K562 (cell line): ENCODE measurements around the gene ZBTB16. TPM values are rescaled to one million over a fixed set of nuclear protein-coding genes. Genes with fewer than 3 reads are reported as not detected.

Experiments used
- ATAC-seq: fragments of 200-7000 bp; cut with Tn5 transposase; 3 replicates; pipeline ENCODE4 v1.9.1; 2020; ENCODE audit warnings: moderate library complexity
- BruUV-seq: library from RNA; stranded (reverse); fragments of 400-500 nt; replicated peaks from 2 replicates; lab custom pipeline; 2021; lab: Mats Ljungman, UMichigan
- CTCF ChIA-PET: fragments of 300-600 bp; formaldehyde crosslinking; extraction: SDS; loops from one replicate; lab custom pipeline; 2021; ENCODE audit warnings: low intra/inter-chr PET ratio; lab: Yijun Ruan, JAX
- POLR2A ChIA-PET: fragments of 300-600, 350-650 bp; sonication (Branson Sonifier 250); formaldehyde crosslinking; extraction: SDS; loops from one replicate; lab custom pipeline; 2021; ENCODE audit warnings: antibody characterized with exemption, inconsistent platforms; lab: Yijun Ruan, JAX
- DNase-seq, 4 experiments: peaks; one replicate each; pipeline versions ENCODE4 v3.0.0 to v3.0.0-alpha.2; 2011 to 2018; ENCODE audit warnings: low spot score in 3 of 4, mixed read lengths in 3 of 4; ENCODE audit errors: extremely low read depth in 1 of 4
- FAIRE-seq: peaks from 2 replicates; lab custom pipeline; 2011; peaks lifted over from hg19 to GRCh38; lab: Jason Lieb, UNC
- H2AFZ ChIP-seq: 2 replicates; pipeline ENCODE4 v1.6.0; 2011; ENCODE audit warnings: low read depth, low read length, control low read depth, inconsistent platforms
- H3K27ac ChIP-seq: fragments of 200-600 bp; 3 replicates; pipeline ENCODE4 v1.8.0; 2011; ENCODE audit warnings: low read depth, mild to moderate bottlenecking, control low read depth, inconsistent platforms, low read length, moderate library complexity, mixed read lengths; ENCODE audit errors: extremely low read depth
- H3K27me3 ChIP-seq, 2 experiments: fragments of 300-600 bp in 1 of 2; 2 replicates in 1 of 2; 3 replicates in 1 of 2; pipeline versions ENCODE4 v1.6.0 to v1.8.0; 2011; ENCODE audit warnings: inconsistent platforms in 2 of 2, low read length in 2 of 2, mild to moderate bottlenecking in 1 of 2, mixed read lengths in 1 of 2, moderate library complexity in 1 of 2; ENCODE audit not compliant: control insufficient read depth in 2 of 2, insufficient read depth in 2 of 2
- H3K36me3 ChIP-seq: fragments of 300-600 bp; 3 replicates; pipeline ENCODE4 v1.8.0; 2011; ENCODE audit warnings: mild to moderate bottlenecking, low read length, inconsistent platforms; ENCODE audit not compliant: control insufficient read depth, insufficient read depth
- H3K4me1 ChIP-seq, 2 experiments: fragments of 200-600 bp in 1 of 2; replicated peaks in 1 of 2; 2 replicates in 1 of 2; 3 replicates in 1 of 2; pipeline versions ENCODE4 v1.5.1 to v1.8.0; 2011; ENCODE audit warnings: inconsistent platforms in 2 of 2, low read length in 2 of 2, mild to moderate bottlenecking in 1 of 2, mixed read lengths in 1 of 2, moderate library complexity in 1 of 2; ENCODE audit not compliant: control insufficient read depth in 2 of 2, insufficient read depth in 2 of 2
- H3K4me2 ChIP-seq: 2 replicates; pipeline ENCODE4 v1.6.1; 2011; ENCODE audit warnings: low read length, control low read depth, inconsistent platforms, mixed read lengths; ENCODE audit not compliant: insufficient read depth
- H3K4me3 ChIP-seq: fragments of 200-600 bp; sonication (generic), shearing (Covaris generic); 2 replicates; pipeline ENCODE4 v1.5.1; 2016; ENCODE audit warnings: control low read depth, inconsistent platforms
- H3K79me2 ChIP-seq: fragments of 200-600 bp; 3 replicates; pipeline ENCODE4 v1.8.0; 2011; ENCODE audit warnings: low read length, inconsistent platforms; ENCODE audit not compliant: control insufficient read depth, insufficient read depth
- H3K9ac ChIP-seq, 2 experiments: 2 replicates each; pipeline versions ENCODE4 v1.6.0 to v1.6.1; 2011; ENCODE audit warnings: low read depth in 2 of 2, low read length in 2 of 2, control low read depth in 1 of 2, inconsistent platforms in 1 of 2, mild to moderate bottlenecking in 1 of 2, mixed read lengths in 1 of 2; ENCODE audit not compliant: insufficient read depth in 1 of 2
- H3K9me1 ChIP-seq: one replicate; pipeline ENCODE4 v1.6.0; 2011; ENCODE audit warnings: inconsistent platforms, mild to moderate bottlenecking, low read length, moderate library complexity; ENCODE audit not compliant: control insufficient read depth, insufficient read depth
- H3K9me3 ChIP-seq: replicated peaks from 2 replicates; pipeline ENCODE4 v1.5.1; 2011; ENCODE audit warnings: low read depth, low read length, inconsistent platforms; ENCODE audit not compliant: control insufficient read depth, insufficient read depth
- H4K20me1 ChIP-seq: replicated peaks from 2 replicates; pipeline ENCODE4 v1.6.1; 2011; ENCODE audit warnings: low read length, inconsistent platforms, mixed read lengths; ENCODE audit not compliant: control insufficient read depth, insufficient read depth
- ATF6 ChIP-seq: sonication (generic); formaldehyde crosslinking; IDR thresholded peaks from 2 replicates; pipeline ENCODE4 v1.4.0; 2020; ENCODE audit warnings: mild to moderate bottlenecking, missing genetic modification reagents
- C11orf30 ChIP-seq: fragments of 450-650 bp; IDR thresholded peaks from 2 replicates; pipeline ENCODE4 v1.6.1; 2016; ENCODE audit warnings: low read depth, mild to moderate bottlenecking
- CGGBP1 ChIP-seq: fragments of 250-450 bp; sonication (Bioruptor Pico); IDR thresholded peaks from 2 replicates; pipeline ENCODE4 v1.9.0; 2021; ENCODE audit warnings: mild to moderate bottlenecking
- FOSL1 ChIP-seq: fragments of 200-800 bp; sonication (Bioruptor generic); conservative IDR thresholded peaks from 2 replicates; pipeline ENCODE4 v1.6.1; 2016; ENCODE audit warnings: missing genetic modification characterization, missing compliant biosample characterization
- HNRNPL ChIP-seq: fragments of 200-400 bp; formaldehyde crosslinking; IDR thresholded peaks from 2 replicates; pipeline ENCODE4 v1.6.1; 2017; ENCODE audit warnings: low read depth, mild to moderate bottlenecking, low read length
- MAX ChIP-seq: sonication (generic); formaldehyde crosslinking; IDR thresholded peaks from 2 replicates; pipeline ENCODE4 v1.9.0; 2022; ENCODE audit warnings: mild to moderate bottlenecking, missing genetic modification reagents
- MYC ChIP-seq, 2 experiments: fragments of 250-450 bp in 1 of 2; sonication (Bioruptor Pico) in 1 of 2; IDR thresholded peaks; 2 replicates each; pipeline versions ENCODE4 v1.5.1 to v1.6.1; 2012 to 2021; ENCODE audit warnings: low read depth in 2 of 2, borderline replicate concordance in 1 of 2, improper control_type of control experiment in 1 of 2, low read length in 1 of 2, mild to moderate bottlenecking in 1 of 2, moderate library complexity in 1 of 2
- PHF21A ChIP-seq: fragments of 450-650 bp; IDR thresholded peaks from 2 replicates; pipeline ENCODE4 v1.6.1; 2017; ENCODE audit warnings: low read depth, borderline replicate concordance
- PREB ChIP-seq: sonication (generic); formaldehyde crosslinking; IDR thresholded peaks from 2 replicates; pipeline ENCODE4 v1.8.1; 2023; ENCODE audit warnings: mild to moderate bottlenecking, missing genetic modification reagents
- PTRF ChIP-seq: fragments of 450-650 bp; IDR thresholded peaks from 2 replicates; pipeline ENCODE4 v1.6.1; 2016; ENCODE audit warnings: mild to moderate bottlenecking, missing genetic modification characterization, missing compliant biosample characterization
- RNF219 ChIP-seq: fragments of 250-450 bp; sonication (Bioruptor Pico); IDR thresholded peaks from 2 replicates; pipeline ENCODE4 v1.5.0; 2022; ENCODE audit warnings: mild to moderate bottlenecking
- SIN3A ChIP-seq, 2 experiments: fragments of 150-350 bp in 1 of 2; IDR thresholded peaks; 2 replicates each; pipeline ENCODE4 v1.6.1; 2011 to 2016; ENCODE audit warnings: borderline replicate concordance in 2 of 2, low read depth in 2 of 2, low read length in 2 of 2, mild to moderate bottlenecking in 2 of 2, moderate library complexity in 2 of 2; ENCODE audit not compliant: control insufficient read depth in 1 of 2
- XRCC4 ChIP-seq: IDR thresholded peaks from one replicate; pipeline ENCODE4 v1.6.1; 2011; ENCODE audit not compliant: insufficient read depth, insufficient read length; ENCODE audit errors: extremely low read depth
- ZNF316 ChIP-seq: fragments of 450-650 bp; IDR thresholded peaks from 2 replicates; pipeline ENCODE4 v1.6.1; 2016
- WGBS: fragments of 100-300 bp; shearing (Covaris generic); methylation state at CpG from one replicate; pipeline ENCODE4 v1.1.6; 2016; ENCODE audit warnings: low coverage, mixed read lengths; ENCODE audit not compliant: insufficient coverage; ENCODE audit errors: missing lambda C conversion rate; 5-methylcytosine and 5-hydroxymethylcytosine counted together
- in situ Hi-C: fragments of 300-500 bp; cut with MboI; formaldehyde crosslinking; loops from 4 replicates; pipeline ENCODE4 v1.15.0; 2018; ENCODE audit warnings: inconsistent platforms, mixed read lengths
- intact Hi-C: fragments of 100-400 bp; cut with micrococcal nuclease; formaldehyde crosslinking; loops from 2 replicates; pipeline ENCODE4 v1.14.2; 2022
- polyA plus RNA-seq, 8 experiments: library from polyadenylated mRNA; depleted of rRNA in 4 of 8; stranded (reverse) in 5 of 8; unstranded in 3 of 8; fragments of >200 nt; fragmentation: Nextera tagmentation in 2 of 8; fragmentation: Illumina TruSeq in 1 of 8; extraction: Ambion mirVana in 2 of 8; extraction: Trizol in 1 of 8; gene quantifications; 2 replicates each; pipeline versions ENCODE4 v1.2.1 to v1.2.3, GENCODE V29; 2011 to 2014; ENCODE audit warnings: inconsistent platforms in 1 of 8, missing spikeins in 1 of 8
- total RNA-seq, 7 experiments: library from RNA; depleted of rRNA in 6 of 7; stranded (reverse); fragments of >200 nt in 6 of 7; fragmentation: Illumina TruSeq in 2 of 7; extraction: Trizol in 2 of 7; gene quantifications; 2 replicates each; pipeline versions ENCODE4 v1.2.1 to v1.2.3, GENCODE V29; 2011 to 2021; ENCODE audit warnings: low replicate concordance in 1 of 7

The ZBTB16 gene
- total and polyA plus RNA-seq, 9 of the 15 experiments (the other 6 are each of a cell fraction or from before 2014, with no cell fraction given): 0.06 to 0.40 (median 0.24) TPM; not detected in 4

GRCh38 chr11:114080219-114080618, 20.7 kb downstream of the ZBTB16 start:
- no peak overlapping the region for H3K9ac ChIP-seq
- H3K4me2 ChIP-seq: no peak overlapping the region
- CTCF ChIA-PET: no interaction called here
- H4K20me1 ChIP-seq: no peaks in the 10 kb centered on the region; the same call in 1 of the 2 replicates
- ATAC-seq: no peak
- intact Hi-C loops (loop anchor here (5.0 kb wide), 1 partner anchor 87 kb away; no protein-coding TSS in a partner anchor), in situ Hi-C loops (no loop called here)
- peaks cover 9 to 28% of the 10 kb centered on the region in 2 experiments; a peak in 4 of 5 replicates for H3K4me1 ChIP-seq
- no peaks in the 10 kb centered on the region for H3K9me3 ChIP-seq
- H2AFZ ChIP-seq: no peak overlapping the region
- no peak for FAIRE-seq
- H3K9me1 ChIP-seq: no peaks in the 10 kb centered on the region
- peaks cover 17 to 38% of the 10 kb centered on the region in 2 experiments for H3K27me3 ChIP-seq
- no peak overlapping the region for H3K27ac ChIP-seq
- DNase-seq: no peak
- WGBS: 21% methylated on average over 5 of the region's 5 CpGs
- POLR2A ChIA-PET: interaction anchor here (0.6 to 1.0 kb wide), 2 partner anchors 10 to 26 kb away, joined by 3 to 4 read pairs; no protein-coding TSS in a partner anchor
- no peaks in the 10 kb centered on the region for H3K79me2 ChIP-seq
- H3K36me3 ChIP-seq: no peaks in the 10 kb centered on the region
- BruUV-seq: no TSS peak
- H3K4me3 ChIP-seq: no peak overlapping the region
- TF ChIP-seq RNF219 (no peak), CGGBP1 (CRISPR knock-in tag) (no peak), SIN3A (IDR thresholded peaks at IDR 0.05; ENCODE audit: borderline replicate concordance in 2 of 2, control insufficient read depth in 1 of 2, low read depth in 2 of 2, low read length in 2 of 2) (no peak), ATF6 (CRISPR knock-in tag) (no peak), FOSL1 (tag) (no peak), ZNF316 (peak; percentile 35; the same call in 1 of the 2 replicates), PHF21A (no peak), XRCC4 (no peak), HNRNPL (no peak), MYC (IDR thresholded peaks at IDR 0.05; ENCODE audit: low read depth, low read length) (no peak), MYC (CRISPR knock-in tag; IDR thresholded peaks at IDR 0.05; ENCODE audit: borderline replicate concordance, low read depth) (no peak), PREB (no peak), C11orf30 (peak; percentile 17; the same call in 1 of the 2 replicates), MAX (CRISPR knock-in tag) (peak; percentile 25; the same call in 1 of the 2 replicates), PTRF (no peak)
